K562 (cell line): ENCODE measurements around the gene BHLHE40. TPM values are rescaled to one million over a fixed set of nuclear protein-coding genes. Genes with fewer than 3 reads are reported as not detected.

Source experiments
- ATAC-seq: fragments of 200-7000 bp; cut with Tn5 transposase; 3 replicates; pipeline ENCODE4 v1.9.1; 2020; ENCODE audit warnings: moderate library complexity
- BruUV-seq: library from RNA; stranded (reverse); fragments of 400-500 nt; replicated peaks from 2 replicates; lab custom pipeline; 2021; lab: Mats Ljungman, UMichigan
- CTCF ChIA-PET: fragments of 300-600 bp; formaldehyde crosslinking; extraction: SDS; loops from one replicate; lab custom pipeline; 2021; ENCODE audit warnings: low intra/inter-chr PET ratio; lab: Yijun Ruan, JAX
- POLR2A ChIA-PET: fragments of 300-600, 350-650 bp; sonication (Branson Sonifier 250); formaldehyde crosslinking; extraction: SDS; loops from one replicate; lab custom pipeline; 2021; ENCODE audit warnings: antibody characterized with exemption, inconsistent platforms; lab: Yijun Ruan, JAX
- DNase-seq, 4 experiments: peaks; one replicate each; pipeline versions ENCODE4 v3.0.0 to v3.0.0-alpha.2; 2011 to 2018; ENCODE audit warnings: low spot score in 3 of 4, mixed read lengths in 3 of 4; ENCODE audit errors: extremely low read depth in 1 of 4
- FAIRE-seq: peaks from 2 replicates; lab custom pipeline; 2011; peaks lifted over from hg19 to GRCh38; lab: Jason Lieb, UNC
- H2AFZ ChIP-seq: 2 replicates; pipeline ENCODE4 v1.6.0; 2011; ENCODE audit warnings: low read depth, low read length, control low read depth, inconsistent platforms
- H3K27ac ChIP-seq: fragments of 200-600 bp; 3 replicates; pipeline ENCODE4 v1.8.0; 2011; ENCODE audit warnings: low read depth, mild to moderate bottlenecking, control low read depth, inconsistent platforms, low read length, moderate library complexity, mixed read lengths; ENCODE audit errors: extremely low read depth
- H3K27me3 ChIP-seq, 2 experiments: fragments of 300-600 bp in 1 of 2; 2 replicates in 1 of 2; 3 replicates in 1 of 2; pipeline versions ENCODE4 v1.6.0 to v1.8.0; 2011; ENCODE audit warnings: inconsistent platforms in 2 of 2, low read length in 2 of 2, mild to moderate bottlenecking in 1 of 2, mixed read lengths in 1 of 2, moderate library complexity in 1 of 2; ENCODE audit not compliant: control insufficient read depth in 2 of 2, insufficient read depth in 2 of 2
- H3K36me3 ChIP-seq: fragments of 300-600 bp; 3 replicates; pipeline ENCODE4 v1.8.0; 2011; ENCODE audit warnings: mild to moderate bottlenecking, low read length, inconsistent platforms; ENCODE audit not compliant: control insufficient read depth, insufficient read depth
- H3K4me1 ChIP-seq, 2 experiments: fragments of 200-600 bp in 1 of 2; replicated peaks in 1 of 2; 2 replicates in 1 of 2; 3 replicates in 1 of 2; pipeline versions ENCODE4 v1.5.1 to v1.8.0; 2011; ENCODE audit warnings: inconsistent platforms in 2 of 2, low read length in 2 of 2, mild to moderate bottlenecking in 1 of 2, mixed read lengths in 1 of 2, moderate library complexity in 1 of 2; ENCODE audit not compliant: control insufficient read depth in 2 of 2, insufficient read depth in 2 of 2
- H3K4me2 ChIP-seq: 2 replicates; pipeline ENCODE4 v1.6.1; 2011; ENCODE audit warnings: low read length, control low read depth, inconsistent platforms, mixed read lengths; ENCODE audit not compliant: insufficient read depth
- H3K4me3 ChIP-seq: fragments of 200-600 bp; sonication (generic), shearing (Covaris generic); 2 replicates; pipeline ENCODE4 v1.5.1; 2016; ENCODE audit warnings: control low read depth, inconsistent platforms
- H3K79me2 ChIP-seq: fragments of 200-600 bp; 3 replicates; pipeline ENCODE4 v1.8.0; 2011; ENCODE audit warnings: low read length, inconsistent platforms; ENCODE audit not compliant: control insufficient read depth, insufficient read depth
- H3K9ac ChIP-seq, 2 experiments: 2 replicates each; pipeline versions ENCODE4 v1.6.0 to v1.6.1; 2011; ENCODE audit warnings: low read depth in 2 of 2, low read length in 2 of 2, control low read depth in 1 of 2, inconsistent platforms in 1 of 2, mild to moderate bottlenecking in 1 of 2, mixed read lengths in 1 of 2; ENCODE audit not compliant: insufficient read depth in 1 of 2
- H3K9me1 ChIP-seq: one replicate; pipeline ENCODE4 v1.6.0; 2011; ENCODE audit warnings: inconsistent platforms, mild to moderate bottlenecking, low read length, moderate library complexity; ENCODE audit not compliant: control insufficient read depth, insufficient read depth
- H3K9me3 ChIP-seq: replicated peaks from 2 replicates; pipeline ENCODE4 v1.5.1; 2011; ENCODE audit warnings: low read depth, low read length, inconsistent platforms; ENCODE audit not compliant: control insufficient read depth, insufficient read depth
- H4K20me1 ChIP-seq: replicated peaks from 2 replicates; pipeline ENCODE4 v1.6.1; 2011; ENCODE audit warnings: low read length, inconsistent platforms, mixed read lengths; ENCODE audit not compliant: control insufficient read depth, insufficient read depth
- ATF1 ChIP-seq, 2 experiments: fragments of 450-650 bp in 1 of 2; IDR thresholded peaks; 2 replicates each; pipeline ENCODE4 v1.6.1; 2016; ENCODE audit warnings: missing compliant biosample characterization in 1 of 2, missing genetic modification characterization in 1 of 2
- CEBPB ChIP-seq: fragments of 450-650 bp; IDR thresholded peaks from 2 replicates; pipeline ENCODE4 v1.6.1; 2016; ENCODE audit warnings: missing genetic modification characterization, missing compliant biosample characterization
- CEBPG ChIP-seq, 3 experiments: fragments of 200-800 bp in 1 of 3; sonication (Bioruptor generic) in 1 of 3; sonication (generic) in 1 of 3; formaldehyde crosslinking in 1 of 3; IDR thresholded peaks in 2 of 3; conservative IDR thresholded peaks in 1 of 3; 2 replicates each; pipeline versions ENCODE4 v1.6.1 to v1.8.0; 2016 to 2022; ENCODE audit warnings: missing compliant biosample characterization in 2 of 3, missing genetic modification characterization in 2 of 3, mild to moderate bottlenecking in 1 of 3, missing genetic modification reagents in 1 of 3
- CTCF ChIP-seq, 3 experiments: IDR thresholded peaks in 2 of 3; conservative IDR thresholded peaks in 1 of 3; 2 replicates each; pipeline ENCODE4 v1.5.1; 2011 to 2012; ENCODE audit warnings: low read length in 3 of 3, mild to moderate bottlenecking in 3 of 3, control low read depth in 2 of 3, improper control_type of control experiment in 1 of 3, inconsistent platforms in 1 of 3, low read depth in 1 of 3, mixed read lengths in 1 of 3, moderate library complexity in 1 of 3; ENCODE audit not compliant: insufficient read depth in 2 of 3
- DDX20 ChIP-seq: fragments of 450-650 bp; IDR thresholded peaks from 2 replicates; pipeline ENCODE4 v1.6.1; 2016; ENCODE audit warnings: missing genetic modification characterization, low read depth, mild to moderate bottlenecking, missing compliant biosample characterization, moderate library complexity
- EGR1 ChIP-seq: fragments of 450-650 bp; conservative IDR thresholded peaks from 2 replicates; pipeline ENCODE4 v1.6.1; 2017; ENCODE audit warnings: mild to moderate bottlenecking
- ETV6 ChIP-seq, 3 experiments: fragments of 150-350 bp in 1 of 3; sonication (generic) in 1 of 3; formaldehyde crosslinking in 1 of 3; IDR thresholded peaks; 2 replicates each; pipeline versions ENCODE4 v1.6.1 to v1.8.0; 2014 to 2022; ENCODE audit warnings: borderline replicate concordance in 2 of 3, low read depth in 2 of 3, antibody characterized with exemption in 1 of 3, low read length in 1 of 3, mild to moderate bottlenecking in 1 of 3, missing genetic modification reagents in 1 of 3
- HNRNPK ChIP-seq: fragments of 200-400 bp; formaldehyde crosslinking; IDR thresholded peaks from one replicate; pipeline ENCODE4 v1.6.1; 2018; ENCODE audit warnings: mild to moderate bottlenecking, low read depth, low read length; ENCODE audit not compliant: poor library complexity, severe bottlenecking
- HOXB6 ChIP-seq: fragments of 250-450 bp; sonication (Bioruptor Pico); IDR thresholded peaks from 2 replicates; pipeline ENCODE4 v1.5.1; 2022; ENCODE audit warnings: mild to moderate bottlenecking, borderline replicate concordance
- MAFF ChIP-seq: IDR thresholded peaks from 2 replicates; pipeline ENCODE4 v1.6.1; 2012; ENCODE audit warnings: low read length, improper control_type of control experiment
- MAFK ChIP-seq: IDR thresholded peaks from 2 replicates; pipeline ENCODE4 v1.6.1; 2011; ENCODE audit warnings: low read length, improper control_type of control experiment
- MTA2 ChIP-seq: fragments of 450-650 bp; IDR thresholded peaks from 2 replicates; pipeline ENCODE4 v1.6.1; 2016; ENCODE audit warnings: low read depth
- TEAD2 ChIP-seq: fragments of 450-650 bp; IDR thresholded peaks from 2 replicates; pipeline ENCODE4 v1.6.1; 2016; ENCODE audit warnings: missing genetic modification characterization, control low read depth, missing compliant biosample characterization
- TSC22D4 ChIP-seq: fragments of 450-650 bp; IDR thresholded peaks from 2 replicates; pipeline ENCODE4 v1.6.1; 2016; ENCODE audit warnings: missing genetic modification characterization, missing biosample characterization, control low read depth
- XRCC3 ChIP-seq: fragments of 450-650 bp; IDR thresholded peaks from 2 replicates; pipeline ENCODE4 v1.6.1; 2017; ENCODE audit warnings: mild to moderate bottlenecking, moderate library complexity
- ZFP36 ChIP-seq: fragments of 150-350 bp; IDR thresholded peaks from 2 replicates; pipeline ENCODE4 v1.6.1; 2018; ENCODE audit warnings: low read length, low read depth; ENCODE audit not compliant: partially characterized antibody
- ZNF316 ChIP-seq: fragments of 450-650 bp; IDR thresholded peaks from 2 replicates; pipeline ENCODE4 v1.6.1; 2016
- WGBS: fragments of 100-300 bp; shearing (Covaris generic); methylation state at CpG from one replicate; pipeline ENCODE4 v1.1.6; 2016; ENCODE audit warnings: low coverage, mixed read lengths; ENCODE audit not compliant: insufficient coverage; ENCODE audit errors: missing lambda C conversion rate; 5-methylcytosine and 5-hydroxymethylcytosine counted together
- in situ Hi-C: fragments of 300-500 bp; cut with MboI; formaldehyde crosslinking; loops from 4 replicates; pipeline ENCODE4 v1.15.0; 2018; ENCODE audit warnings: inconsistent platforms, mixed read lengths
- intact Hi-C: fragments of 100-400 bp; cut with micrococcal nuclease; formaldehyde crosslinking; loops from 2 replicates; pipeline ENCODE4 v1.14.2; 2022
- polyA plus RNA-seq, 8 experiments: library from polyadenylated mRNA; depleted of rRNA in 4 of 8; stranded (reverse) in 5 of 8; unstranded in 3 of 8; fragments of >200 nt; fragmentation: Nextera tagmentation in 2 of 8; fragmentation: Illumina TruSeq in 1 of 8; extraction: Ambion mirVana in 2 of 8; extraction: Trizol in 1 of 8; gene quantifications; 2 replicates each; pipeline versions ENCODE4 v1.2.1 to v1.2.3, GENCODE V29; 2011 to 2014; ENCODE audit warnings: inconsistent platforms in 1 of 8, missing spikeins in 1 of 8
- total RNA-seq, 7 experiments: library from RNA; depleted of rRNA in 6 of 7; stranded (reverse); fragments of >200 nt in 6 of 7; fragmentation: Illumina TruSeq in 2 of 7; extraction: Trizol in 2 of 7; gene quantifications; 2 replicates each; pipeline versions ENCODE4 v1.2.1 to v1.2.3, GENCODE V29; 2011 to 2021; ENCODE audit warnings: low replicate concordance in 1 of 7

Gene BHLHE40
- total and polyA plus RNA-seq, 9 of the 15 experiments (the other 6 are each of a cell fraction or from before 2014, with no cell fraction given), result 12.0 to 83.9 (median 31.4) TPM

- no peak for ATAC-seq
These were observed 38.3 kb upstream of the BHLHE40 start for GRCh38 chr3:4940985-4941384.

GRCh38 chr3:4943549-4943948, 35.7 kb upstream of the BHLHE40 start:
- no peaks in the 10 kb centered on the region for H3K36me3 ChIP-seq
- H3K4me3 ChIP-seq, result no peak overlapping the region
- H3K9ac ChIP-seq, result no peak overlapping the region
- ChIA-PET POLR2A (interaction anchor here (1.0 to 2.4 kb wide), 2 partner anchors 11 to 34 kb away, joined by 3 to 10 read pairs; no protein-coding TSS in a partner anchor), CTCF (no interaction called here)
- FAIRE-seq (peak; percentile 51), ATAC-seq (peak; percentile 84), DNase-seq (peak in 3 of 4 experiments; percentile 40 to 56 (median 52))
- no peaks in the 10 kb centered on the region for H3K27me3 ChIP-seq
- no peaks in the 10 kb centered on the region for H3K79me2 ChIP-seq
- H3K4me2 ChIP-seq, result no peak overlapping the region
- H3K9me1 ChIP-seq, result no peaks in the 10 kb centered on the region
- BruUV-seq, result no TSS peak
- intact Hi-C loops, result no loop called here
- WGBS, result 64% methylated on average over 1 of the region's 1 CpG
- no peak overlapping the region for H2AFZ ChIP-seq
- in situ Hi-C loops, result no loop called here
- no peak overlapping the region for H3K27ac ChIP-seq
- no peaks in the 10 kb centered on the region for H4K20me1 ChIP-seq
- H3K9me3 ChIP-seq, result no peaks in the 10 kb centered on the region
- H3K4me1 ChIP-seq, result no peaks in the 10 kb centered on the region
- TF ChIP-seq CEBPB (tag), result peak; percentile 72
- no peak for TF ChIP-seq XRCC3
- no peak for TF ChIP-seq MTA2
- peak; percentile 48 to 65 (median 49) for TF ChIP-seq CTCF (IDR thresholded peaks at IDR 0.05 in 2 of 3, conservative IDR thresholded peaks at IDR 0.05 in 1 of 3; ENCODE audit: insufficient read depth in 2 of 3, low read depth in 1 of 3, low read length in 3 of 3)
- TF ChIP-seq EGR1, result no peak
- TF ChIP-seq HNRNPK, result no peak
- TF ChIP-seq ZFP36, result no peak
- peak; percentile 93 for TF ChIP-seq TEAD2 (tag)
- TF ChIP-seq MAFK, result no peak
- TF ChIP-seq MAFF, result no peak
- no peak for TF ChIP-seq TSC22D4 (tag)
- TF ChIP-seq HOXB6 (CRISPR knock-in tag), result no peak
- TF ChIP-seq DDX20, result no peak

More at GRCh38 chr3:4940985-4941384, 38.3 kb upstream of the BHLHE40 start:
- WGBS, result 74% methylated on average over 4 of the region's 4 CpGs
- Histone ChIP-seq H3K27me3 (no peaks in the 10 kb centered on the region), H3K9me3 (no peaks in the 10 kb centered on the region), H3K79me2 (no peaks in the 10 kb centered on the region), H3K27ac (no peak overlapping the region), H3K9me1 (no peaks in the 10 kb centered on the region), H3K36me3 (no peaks in the 10 kb centered on the region), H3K9ac (no peak overlapping the region), H4K20me1 (no peaks in the 10 kb centered on the region), H3K4me2 (no peak overlapping the region), H2AFZ (no peak overlapping the region), H3K4me1 (peaks cover 0 to 4% of the 10 kb centered on the region in 2 experiments; a peak in 2 of 5 replicates), H3K4me3 (no peak overlapping the region)
- TF ChIP-seq MAFF (peak; percentile 18; the same call in 1 of the 2 replicates), ZNF316 (peak; percentile 56; the same call in 1 of the 2 replicates), ATF1 (CRISPR knock-in tag; IDR thresholded peaks at IDR 0.05) (no peak), ATF1 (tag; IDR thresholded peaks at IDR 0.05) (no peak), ETV6 (IDR thresholded peaks at IDR 0.05; ENCODE audit: borderline replicate concordance in 1 of 2, low read depth in 2 of 2, low read length in 1 of 2) (no peak), ETV6 (CRISPR knock-in tag; IDR thresholded peaks at IDR 0.05; ENCODE audit: borderline replicate concordance) (no peak), CEBPG (CRISPR knock-in tag; IDR thresholded peaks at IDR 0.05) (peak; percentile 36; the same call in 1 of the 2 replicates), CEBPG (tag; conservative IDR thresholded peaks at IDR 0.05 in 1 of 2, IDR thresholded peaks at IDR 0.05 in 1 of 2) (no peak), CEBPB (tag) (peak; percentile 71)
- ChIA-PET CTCF (interaction anchor here (0.6 kb wide), 1 partner anchor 116 kb away, joined by 5 read pairs; no protein-coding TSS in a partner anchor), POLR2A (interaction anchor here (0.6 kb wide), 1 partner anchor 423 kb away, joined by 3 read pairs; no protein-coding TSS in a partner anchor)
- no peak for DNase-seq
- intact Hi-C loops (no loop called here), in situ Hi-C loops (no loop called here)
- FAIRE-seq, result no peak
- no TSS peak for BruUV-seq
